ENCODE data around the gene SPG7.

DNA sequence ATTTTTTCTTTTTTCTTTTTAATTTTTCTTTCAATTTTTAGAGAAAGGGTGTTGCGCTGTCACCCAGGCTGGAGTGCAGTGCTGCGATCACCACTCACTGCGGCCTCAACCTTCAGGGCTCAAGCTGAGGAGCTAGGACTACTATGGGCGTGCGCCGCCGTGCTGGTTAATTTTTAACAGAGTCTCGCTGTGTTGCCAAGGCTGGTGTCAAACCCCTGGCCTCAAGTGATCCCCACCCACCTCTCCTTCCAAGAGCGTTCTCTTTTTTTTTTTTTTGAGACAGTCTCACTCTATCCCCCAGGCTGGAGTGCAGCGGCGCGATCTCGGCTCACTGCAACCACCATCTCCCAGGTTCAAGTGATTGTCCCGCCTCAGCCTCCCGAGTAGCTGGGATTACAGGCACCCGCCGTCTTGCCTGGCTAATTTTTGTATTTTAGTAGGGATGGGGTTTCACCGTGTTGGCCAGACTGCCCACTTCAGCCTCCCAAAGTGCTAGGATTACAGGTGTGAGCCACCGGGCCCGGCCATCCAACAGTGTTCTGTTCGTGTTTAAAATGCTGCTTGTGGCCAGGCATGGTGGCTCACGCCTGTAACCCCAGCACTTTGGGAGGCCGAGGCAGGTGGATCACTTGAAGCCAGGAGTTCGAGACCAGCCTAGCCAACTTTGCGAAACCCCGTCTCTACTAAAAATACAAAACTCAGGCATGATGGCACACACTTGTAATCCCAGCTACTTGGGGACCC is 37.8 kb downstream of the SPG7 start:
- TF ChIP-seq, protein P1, sequence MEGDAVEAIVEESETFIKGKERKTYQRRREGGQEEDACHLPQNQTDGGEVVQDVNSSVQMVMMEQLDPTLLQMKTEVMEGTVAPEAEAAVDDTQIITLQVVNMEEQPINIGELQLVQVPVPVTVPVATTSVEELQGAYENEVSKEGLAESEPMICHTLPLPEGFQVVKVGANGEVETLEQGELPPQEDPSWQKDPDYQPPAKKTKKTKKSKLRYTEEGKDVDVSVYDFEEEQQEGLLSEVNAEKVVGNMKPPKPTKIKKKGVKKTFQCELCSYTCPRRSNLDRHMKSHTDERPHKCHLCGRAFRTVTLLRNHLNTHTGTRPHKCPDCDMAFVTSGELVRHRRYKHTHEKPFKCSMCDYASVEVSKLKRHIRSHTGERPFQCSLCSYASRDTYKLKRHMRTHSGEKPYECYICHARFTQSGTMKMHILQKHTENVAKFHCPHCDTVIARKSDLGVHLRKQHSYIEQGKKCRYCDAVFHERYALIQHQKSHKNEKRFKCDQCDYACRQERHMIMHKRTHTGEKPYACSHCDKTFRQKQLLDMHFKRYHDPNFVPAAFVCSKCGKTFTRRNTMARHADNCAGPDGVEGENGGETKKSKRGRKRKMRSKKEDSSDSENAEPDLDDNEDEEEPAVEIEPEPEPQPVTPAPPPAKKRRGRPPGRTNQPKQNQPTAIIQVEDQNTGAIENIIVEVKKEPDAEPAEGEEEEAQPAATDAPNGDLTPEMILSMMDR (conservative IDR thresholded peaks at IDR 0.05 in 1 of 2, IDR thresholded peaks at IDR 0.05 in 1 of 2; ENCODE audit: low read depth in 1 of 2, low read length in 2 of 2): no peak
- no peak for TF ChIP-seq EZH2 (IDR thresholded peaks at IDR 0.05; ENCODE audit: low read length, missing control alignments)
